ENCODE results near the gene FAM180B. TPM values are rescaled to one million over a fixed set of nuclear protein-coding genes. Genes with fewer than 3 reads are reported as not detected.
"Not testable (repeated sequence)": the region's sequence is repeated elsewhere in the genome, so short reads cannot be mapped to it uniquely, and the experiment has no call there.

FAM180B gene
- total RNA-seq: 0.07 TPM in 1 of 2 replicates, not detected in the other

DNA sequence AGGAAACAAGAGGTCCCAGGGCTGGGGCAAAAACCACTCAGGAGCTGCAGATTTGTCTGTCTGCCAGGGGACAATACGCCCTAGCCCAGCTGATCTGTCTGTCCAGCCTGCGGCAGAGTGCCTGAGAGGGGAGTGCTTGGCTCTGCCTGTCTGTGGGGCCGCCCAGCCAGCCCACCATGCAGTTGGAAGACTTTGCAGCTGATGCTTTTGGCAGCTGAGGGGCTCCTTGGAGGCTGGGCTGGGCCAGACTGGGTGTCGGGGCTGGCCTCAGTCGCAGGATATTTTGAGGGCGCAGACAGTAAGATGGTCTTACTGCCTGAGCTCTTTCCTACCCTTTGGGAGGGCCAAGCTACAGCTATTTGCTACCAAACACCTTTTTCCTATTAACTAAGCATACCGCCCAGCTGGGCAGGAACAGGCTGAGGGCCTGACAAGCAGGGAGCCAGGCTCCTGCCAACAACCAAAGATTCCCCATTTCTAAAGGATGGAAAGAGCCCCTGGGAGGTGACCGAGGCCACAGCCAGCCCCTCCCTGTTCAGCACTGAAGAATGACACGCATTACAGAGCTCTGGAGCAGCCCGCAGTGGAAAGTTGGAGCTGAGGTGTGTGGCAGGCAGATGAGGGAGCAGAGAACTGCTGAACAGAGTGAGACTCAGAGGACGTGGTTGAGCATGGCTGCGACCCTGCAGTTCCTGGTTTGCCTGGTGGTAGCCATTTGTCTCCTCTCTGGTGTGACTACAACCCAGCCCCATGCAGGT, at the start of gene FAM180B:
Gene FAM180B (plus strand): TSS at position 581 of the 758 bp plus-strand sequence. CDS start 91 bp downstream, at position 672.
- no peak for DNase-seq (ENCODE audit: low read depth, low spot score)

GRCh38 chr11:47536915-47537314, 49.6 kb upstream of the FAM180B start:
- DNase-seq (ENCODE audit: low read depth, low spot score): no peak

DNA sequence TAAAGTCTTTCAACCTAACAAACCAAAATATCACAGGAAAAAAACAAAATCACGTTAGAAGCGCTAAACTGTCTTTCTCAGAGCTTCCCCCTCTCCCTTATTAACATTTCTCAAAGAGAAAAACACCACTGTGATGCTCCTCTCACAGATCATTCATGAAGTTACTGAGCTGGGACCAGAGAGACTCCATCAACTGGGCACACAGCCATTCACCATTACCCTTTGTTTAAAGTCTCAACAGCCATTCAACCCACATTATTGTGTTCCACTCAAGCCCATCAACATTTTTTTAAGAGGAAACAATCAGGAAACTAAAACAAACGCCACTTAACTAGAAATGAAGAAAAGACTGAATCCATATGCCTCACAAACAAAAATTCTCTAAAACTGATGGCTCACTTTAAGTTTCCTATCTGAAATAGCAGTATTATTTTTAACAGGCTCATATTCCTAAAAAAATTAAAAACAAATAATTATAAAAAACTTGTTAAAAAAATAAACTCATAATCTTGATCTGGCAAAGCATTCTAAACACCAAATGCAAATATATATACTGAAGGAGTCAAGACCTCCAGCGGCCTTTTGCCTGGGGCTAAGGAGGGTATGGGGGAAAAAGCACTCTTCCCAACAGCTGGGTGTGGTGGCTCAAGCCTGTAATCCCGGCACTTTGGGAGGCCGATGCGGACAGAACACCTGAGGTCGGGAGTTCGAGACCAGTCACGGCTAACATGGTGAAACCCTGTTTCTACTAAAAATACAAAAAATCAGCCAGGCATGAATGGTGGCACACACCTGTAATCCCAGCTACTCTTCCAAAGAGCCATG, 47.5 kb upstream of the FAM180B start:
- no peak for DNase-seq (ENCODE audit: low read depth, low spot score)

- DNase-seq (ENCODE audit: low read depth, low spot score): no peak
These were observed 46.8 kb upstream of the FAM180B start for GRCh38 chr11:47539681-47540039.

GRCh38 chr11:47541070-47541469, 45.4 kb upstream of the FAM180B start:
- no peak for DNase-seq (ENCODE audit: low read depth, low spot score)

DNA sequence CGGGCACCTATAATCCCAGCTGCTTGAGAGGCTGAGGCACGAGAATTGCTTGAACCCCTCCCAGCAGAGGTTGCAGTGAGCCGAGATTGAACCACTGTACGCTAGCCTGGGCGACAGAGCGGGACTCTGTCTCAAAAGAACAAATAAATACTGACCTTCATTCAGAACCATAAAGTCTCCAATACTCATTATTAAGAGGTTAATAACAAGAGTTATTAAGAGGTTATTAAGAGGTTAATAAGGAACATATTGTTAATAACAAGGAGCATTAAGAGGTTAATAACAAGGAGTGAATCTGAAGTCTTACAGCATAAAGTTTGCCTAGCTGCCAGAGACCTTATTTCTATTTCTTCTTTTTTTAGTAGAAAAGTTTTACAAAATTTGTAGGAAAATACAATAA, 41.2 kb upstream of the FAM180B start:
- no peak for DNase-seq (ENCODE audit: low read depth, low spot score)

DNA sequence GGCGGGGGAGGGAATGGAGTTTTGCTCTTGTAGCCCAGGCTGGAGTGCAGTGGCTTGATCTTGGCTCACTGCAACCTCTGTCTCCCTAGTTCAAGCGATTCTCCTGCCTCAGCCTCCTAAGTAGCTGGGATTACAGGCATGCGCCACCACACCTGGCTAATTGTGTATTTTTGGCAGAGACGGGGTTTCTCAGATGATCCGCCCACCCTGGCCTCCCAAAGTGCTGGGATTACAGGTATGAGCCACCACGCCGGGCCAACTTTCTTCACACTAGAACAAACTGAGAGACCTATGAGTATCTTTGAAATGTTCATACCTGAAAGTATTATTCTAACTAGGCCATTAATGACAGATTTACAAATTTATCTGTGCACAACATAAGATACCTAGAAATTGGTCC, 40.2 kb upstream of the FAM180B start:
- DNase-seq (ENCODE audit: low read depth, low spot score): not testable (repeated sequence)

- DNase-seq (ENCODE audit: low read depth, low spot score): no peak
These were observed 36.0 kb upstream of the FAM180B start for GRCh38 chr11:47550288-47551047.

GRCh38 chr11:47551086-47551485, 35.4 kb upstream of the FAM180B start:
- no peak for DNase-seq (ENCODE audit: low read depth, low spot score)

GRCh38 chr11:47552056-47552565, 34.4 kb upstream of the FAM180B start:
- no peak for DNase-seq (ENCODE audit: low read depth, low spot score)

DNA sequence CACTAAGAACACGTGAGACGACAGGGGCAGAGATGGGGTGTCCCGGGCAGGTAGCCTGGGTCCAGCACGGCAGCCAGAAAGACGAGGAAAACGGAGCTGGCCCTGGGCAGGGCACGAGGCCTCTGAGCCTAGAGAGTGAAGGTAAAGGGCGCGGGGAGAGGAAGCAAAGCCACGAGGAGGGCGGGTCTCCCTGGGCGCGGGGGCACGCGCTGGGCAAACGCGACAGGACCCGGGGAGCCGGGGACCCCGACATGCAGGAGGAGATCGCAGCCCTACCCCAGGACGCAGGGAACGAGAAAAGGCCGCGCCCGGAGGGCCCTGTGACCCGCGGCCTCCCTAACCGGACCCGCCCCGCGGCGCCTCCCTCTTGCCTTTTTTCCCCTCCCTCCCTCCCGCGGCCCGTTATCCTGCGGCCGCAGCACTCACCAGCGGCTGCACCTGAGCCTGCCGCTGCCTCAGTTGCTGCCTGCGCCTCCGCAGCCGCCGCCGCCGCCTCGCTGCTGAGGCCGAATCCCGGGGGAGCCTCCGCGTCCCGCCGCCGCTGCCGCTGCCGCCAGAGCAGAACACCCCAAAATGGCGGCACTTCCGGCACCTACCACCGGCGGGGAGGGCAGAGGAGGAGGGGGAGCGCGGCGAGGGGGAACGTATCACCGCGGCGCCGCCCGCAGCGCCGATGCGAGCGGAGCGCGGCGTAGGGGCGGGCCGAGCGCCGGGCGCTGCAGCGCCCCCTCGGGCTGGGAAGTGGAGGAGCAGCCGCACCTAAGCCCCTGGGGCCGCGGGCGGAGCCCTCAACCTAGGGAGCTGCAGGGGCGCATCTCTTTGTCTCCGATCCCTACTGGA, 33.7 kb upstream of the FAM180B start, which contains the start of gene CELF1:
Gene CELF1 (minus strand): TSS at position 567 of the 840 bp plus-strand sequence. CDS start 53,609 bp downstream, outside the sequence.
- DNase-seq (ENCODE audit: low read depth, low spot score): peak; percentile 58

DNA sequence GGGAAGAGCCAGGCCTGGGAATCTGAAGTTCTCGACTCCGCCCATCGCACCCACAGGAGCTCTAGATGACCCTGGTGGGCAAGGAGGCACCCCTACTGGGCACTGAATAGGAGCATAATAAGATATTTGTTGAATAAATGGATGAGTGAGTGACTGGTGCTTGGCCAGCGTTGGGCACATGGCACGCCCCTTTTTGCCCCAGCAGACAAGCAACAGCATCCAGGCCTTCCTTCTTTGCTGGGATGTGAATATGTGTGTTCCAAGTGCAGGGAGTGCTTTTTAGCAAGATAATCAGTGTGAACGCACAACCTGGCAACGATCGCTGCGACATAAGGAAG, 33.1 kb upstream of the FAM180B start:
- DNase-seq (ENCODE audit: low read depth, low spot score): no peak

DNA sequence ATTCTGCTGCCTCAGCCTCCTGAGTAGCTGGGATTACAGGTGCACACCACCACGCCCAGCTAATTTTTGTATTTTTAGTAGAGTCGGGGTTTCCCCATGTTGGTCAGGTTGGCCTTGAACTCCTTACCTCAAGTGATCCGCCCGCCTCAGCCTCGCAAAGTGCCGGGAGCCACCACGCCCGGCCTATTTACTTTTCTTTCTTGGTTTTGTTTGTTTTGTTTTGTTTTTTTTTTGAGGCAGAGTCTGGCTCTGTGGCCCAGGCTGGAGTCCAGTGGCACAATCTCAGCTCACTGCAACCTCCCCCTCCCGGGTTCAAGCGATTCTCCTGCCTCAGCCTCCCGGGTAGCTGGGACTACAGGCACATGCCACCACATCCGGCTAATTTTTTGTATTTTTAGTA, 29.5 kb upstream of the FAM180B start:
- DNase-seq (ENCODE audit: low read depth, low spot score): not testable (repeated sequence)

DNA sequence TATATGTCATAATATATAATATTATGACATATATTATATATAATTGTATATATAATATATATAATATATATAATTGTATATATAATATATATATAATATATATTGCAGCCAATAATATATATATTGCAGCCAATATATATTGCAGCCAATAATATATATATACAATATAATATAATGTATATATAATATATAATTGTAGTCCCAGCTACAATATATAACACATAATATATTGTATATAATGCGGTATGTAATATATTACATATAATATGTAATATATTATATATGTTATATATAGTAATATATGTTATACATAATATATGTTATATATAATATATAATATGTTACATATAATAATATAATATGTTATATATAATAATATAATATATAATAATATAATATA, 27.8 kb upstream of the FAM180B start:
- DNase-seq (ENCODE audit: low read depth, low spot score): no peak

DNA sequence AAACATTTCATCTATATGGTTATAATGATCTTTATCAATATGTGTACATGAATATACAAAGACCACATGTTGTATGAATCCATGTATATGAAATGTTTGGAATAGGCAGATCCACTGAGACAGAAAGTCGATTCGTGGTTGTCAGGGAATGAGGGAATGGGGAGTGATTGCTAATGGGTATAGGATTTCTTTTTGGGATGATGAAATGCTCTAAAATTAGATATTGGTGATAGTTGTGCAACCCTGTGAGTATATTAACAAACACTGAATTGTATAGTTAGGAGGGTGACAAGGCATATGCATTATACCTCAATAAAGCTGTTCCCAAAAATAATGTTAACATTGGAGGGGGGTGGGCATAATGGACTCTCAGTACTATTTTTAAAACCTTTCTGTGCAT, 26.1 kb upstream of the FAM180B start:
- no peak for DNase-seq (ENCODE audit: low read depth, low spot score)

- DNase-seq (ENCODE audit: low read depth, low spot score): not testable (repeated sequence)
These were observed 24.1 kb upstream of the FAM180B start for GRCh38 chr11:47562393-47562792.

- DNase-seq (ENCODE audit: low read depth, low spot score): not testable (repeated sequence)
These were observed 22.1 kb upstream of the FAM180B start for GRCh38 chr11:47564366-47564765.

GRCh38 chr11:47564933-47565339, 21.5 kb upstream of the FAM180B start:
- no peak for DNase-seq (ENCODE audit: low read depth, low spot score)

DNA sequence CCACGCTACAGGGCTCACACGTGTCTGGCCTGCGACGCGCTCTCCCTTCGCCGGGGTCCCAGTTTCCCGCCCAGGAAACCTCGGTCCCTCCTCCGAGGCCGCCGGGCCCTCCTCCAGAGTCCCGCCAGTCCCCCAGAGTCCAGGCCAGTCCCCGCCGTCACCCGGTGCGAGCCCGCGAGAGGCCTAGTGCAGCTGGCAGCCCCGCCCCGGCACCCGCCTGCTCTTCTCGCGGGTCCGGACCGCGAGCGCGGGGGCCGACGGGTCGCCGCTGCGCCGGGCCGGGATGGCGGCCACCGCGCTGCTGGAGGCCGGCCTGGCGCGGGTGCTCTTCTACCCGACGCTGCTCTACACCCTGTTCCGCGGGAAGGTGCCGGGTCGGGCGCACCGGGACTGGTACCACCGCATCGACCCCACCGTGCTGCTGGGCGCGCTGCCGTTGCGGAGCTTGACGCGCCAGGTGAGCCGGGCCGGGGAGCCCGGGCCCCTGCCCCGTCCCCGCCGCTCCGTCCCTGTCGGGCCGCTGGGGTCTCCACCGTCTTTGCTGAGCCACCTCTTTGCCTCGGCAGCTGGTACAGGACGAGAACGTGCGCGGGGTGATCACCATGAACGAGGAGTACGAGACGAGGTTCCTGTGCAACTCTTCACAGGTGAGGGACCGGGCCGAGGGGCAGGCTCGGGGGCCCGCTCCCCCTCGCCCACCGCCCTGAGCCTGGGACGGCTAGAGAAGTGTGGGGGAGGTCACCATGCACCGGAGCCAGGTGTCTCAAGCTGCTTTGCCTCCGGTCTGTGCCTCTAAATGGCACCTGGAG, 20.9 kb upstream of the FAM180B start, which contains the start of gene PTPMT1:
Gene PTPMT1 (plus strand): TSS at position 260 of the 809 bp plus-strand sequence. CDS start 24 bp downstream, at position 284.
- DNase-seq (ENCODE audit: low read depth, low spot score): no peak
